Thymus (tissue), 11 donors: ENCODE data around the gene PRKX. TPM values are rescaled to one million over a fixed set of nuclear protein-coding genes. Genes with fewer than 3 reads are reported as not detected.
"Not testable (repeated sequence)": the region's sequence is repeated elsewhere in the genome, so short reads cannot be mapped to it uniquely, and the experiment has no call there.

Experiments
- DNase-seq, 9 donors: peaks; one replicate each; pipeline ENCODE4 v3.0.0-alpha.2; 2013; ENCODE audit warnings: low spot score in 9 of 9, low read depth in 6 of 9, missing footprints in 1 of 9
- H3K27ac ChIP-seq, 2 donors: one replicate each; pipeline ENCODE4 v1.5.1; 2013; ENCODE audit warnings: control low read depth in 1 of 2, low read depth in 1 of 2, low read length in 1 of 2, mild to moderate bottlenecking in 1 of 2, moderate library complexity in 1 of 2
- H3K27me3 ChIP-seq, 2 donors: one replicate each; pipeline ENCODE4 v1.5.1; 2013; ENCODE audit warnings: low read length in 1 of 2; ENCODE audit not compliant: control insufficient read depth in 2 of 2, insufficient read depth in 1 of 2
- H3K36me3 ChIP-seq, 2 donors: one replicate each; pipeline ENCODE4 v1.5.1; 2013; ENCODE audit warnings: low read length in 1 of 2, mild to moderate bottlenecking in 1 of 2, moderate library complexity in 1 of 2; ENCODE audit not compliant: control insufficient read depth in 2 of 2, insufficient read depth in 2 of 2
- H3K4me1 ChIP-seq, 2 donors: one replicate each; pipeline ENCODE4 v1.5.1; 2013; ENCODE audit warnings: low read length in 2 of 2; ENCODE audit not compliant: control insufficient read depth in 2 of 2, insufficient read depth in 2 of 2
- H3K4me3 ChIP-seq, 2 donors: one replicate each; pipeline ENCODE4 v1.5.1; 2013; ENCODE audit warnings: low read length in 2 of 2, control low read depth in 1 of 2, mild to moderate bottlenecking in 1 of 2
- H3K9me3 ChIP-seq, 2 donors: one replicate each; pipeline ENCODE4 v1.5.1; 2013; ENCODE audit warnings: low read length in 1 of 2, mild to moderate bottlenecking in 1 of 2; ENCODE audit not compliant: control insufficient read depth in 2 of 2, insufficient read depth in 1 of 2
- WGBS: extraction: QIAGEN DNeasy Blood & Tissue Kit; methylation state at CpG from one replicate; pipeline ENCODE4 v1.1.7; 2013; 5-methylcytosine and 5-hydroxymethylcytosine counted together
- polyA plus RNA-seq: library from polyadenylated mRNA; stranded (reverse); fragments of 200-250 nt; gene quantifications from one replicate; pipeline ENCODE4 v1.2.3, GENCODE V29; 2013
- total RNA-seq: library from RNA; stranded (reverse); fragments of 120-200 nt; gene quantifications from one replicate; pipeline ENCODE4 v1.2.4, GENCODE V29; 2013
- donor health status: healthy.

PRKX gene
- total and polyA plus RNA-seq, 2 donors = 8.6 to 14.2 TPM

GRCh38 chrX:3674881-3675280 is 38.6 kb downstream of the PRKX start:
- WGBS = 97% methylated on average over 8 of the region's 8 CpGs
- no peaks in the 10 kb centered on the region for H3K4me1 ChIP-seq
- no peak overlapping the region for H3K27ac ChIP-seq
- no peak for DNase-seq
- H3K9me3 ChIP-seq = no peaks in the 10 kb centered on the region
- no peak overlapping the region for H3K4me3 ChIP-seq
- H3K36me3 ChIP-seq = peaks cover 22 to 27% of the 10 kb centered on the region in 2 donors
- H3K27me3 ChIP-seq = no peaks in the 10 kb centered on the region

- H3K36me3 ChIP-seq = peaks cover 24 to 40% of the 10 kb centered on the region in 2 donors
- 94% methylated on average over 13 of the region's 13 CpGs for WGBS
- no peaks in the 10 kb centered on the region for H3K27me3 ChIP-seq
- H3K27ac ChIP-seq = no peak overlapping the region
- no peak overlapping the region for H3K4me3 ChIP-seq
- H3K4me1 ChIP-seq = no peaks in the 10 kb centered on the region
- H3K9me3 ChIP-seq = no peaks in the 10 kb centered on the region
- no peak for DNase-seq
These were observed 43.5 kb downstream of the PRKX start for GRCh38 chrX:3669841-3670475.

- 95% methylated on average over 9 of the region's 9 CpGs for WGBS
- H3K4me3 ChIP-seq = no peak overlapping the region
- H3K36me3 ChIP-seq = peaks cover 7 to 24% of the 10 kb centered on the region in 2 donors
- no peaks in the 10 kb centered on the region for H3K27me3 ChIP-seq
- H3K4me1 ChIP-seq = no peaks in the 10 kb centered on the region
- H3K27ac ChIP-seq = no peak overlapping the region
- no peak for DNase-seq
- no peaks in the 10 kb centered on the region for H3K9me3 ChIP-seq
These were observed 46.5 kb downstream of the PRKX start for GRCh38 chrX:3666975-3667374.

GRCh38 chrX:3664921-3665320 is 48.5 kb downstream of the PRKX start:
- DNase-seq = no peak
- over 99% methylated on average over 12 of the region's 12 CpGs for WGBS
- no peaks in the 10 kb centered on the region for H3K4me1 ChIP-seq

GRCh38 chrX:3663576-3664250 is 49.7 kb downstream of the PRKX start:
- 65% methylated on average over 9 of the region's 9 CpGs for WGBS
- H3K27me3 ChIP-seq, H3K4me3 ChIP-seq, H3K4me1 ChIP-seq, DNase-seq, H3K9me3 ChIP-seq, H3K27ac ChIP-seq: not testable (repeated sequence)
- H3K36me3 ChIP-seq = peaks cover 3 to 11% of the 10 kb centered on the region in 2 donors

More at GRCh38 chrX:3664921-3665320, 48.5 kb downstream of the PRKX start:
- no peak overlapping the region for H3K27ac ChIP-seq
- no peak overlapping the region for H3K4me3 ChIP-seq
- no peaks in the 10 kb centered on the region for H3K9me3 ChIP-seq
- peaks cover 5 to 15% of the 10 kb centered on the region in 2 donors for H3K36me3 ChIP-seq
- H3K27me3 ChIP-seq = no peaks in the 10 kb centered on the region

- H3K27me3 ChIP-seq = no peaks in the 10 kb centered on the region
- peaks cover 9 to 13% of the 10 kb centered on the region in 2 donors for H3K36me3 ChIP-seq
- H3K4me1 ChIP-seq = no peaks in the 10 kb centered on the region
- H3K9me3 ChIP-seq = no peaks in the 10 kb centered on the region
- 96% methylated on average over 10 of the region's 10 CpGs for WGBS
- H3K27ac ChIP-seq = no peak overlapping the region
- no peak for DNase-seq
- no peak overlapping the region for H3K4me3 ChIP-seq
These were observed 53.7 kb downstream of the PRKX start for GRCh38 chrX:3659761-3660160.

GRCh38 chrX:3655181-3655580 is 58.3 kb downstream of the PRKX start:
- peaks cover 9 to 26% of the 10 kb centered on the region in 2 donors for H3K36me3 ChIP-seq
- no peak overlapping the region for H3K4me3 ChIP-seq
- WGBS = over 99% methylated on average over 19 of the region's 19 CpGs
- no peak for DNase-seq
- H3K27me3 ChIP-seq = no peaks in the 10 kb centered on the region
- no peak overlapping the region for H3K27ac ChIP-seq
- no peaks in the 10 kb centered on the region for H3K9me3 ChIP-seq
- H3K4me1 ChIP-seq = no peaks in the 10 kb centered on the region

- Histone ChIP-seq H3K4me1 (no peaks in the 10 kb centered on the region), H3K4me3 (no peak overlapping the region), H3K36me3 (peaks cover 9 to 24% of the 10 kb centered on the region in 2 donors), H3K9me3 (no peaks in the 10 kb centered on the region), H3K27ac (no peak overlapping the region), H3K27me3 (no peaks in the 10 kb centered on the region)
- WGBS = 98% methylated on average over 13 of the region's 13 CpGs
- DNase-seq = no peak
These were observed 60.3 kb downstream of the PRKX start for GRCh38 chrX:3653111-3653510.

GRCh38 chrX:3651277-3651676 is 62.2 kb downstream of the PRKX start:
- no peaks in the 10 kb centered on the region for H3K4me1 ChIP-seq
- DNase-seq = peak in 5 of 9 donors; percentile 0 to 47 (median 15)
- 59% methylated on average over 3 of the region's 3 CpGs for WGBS
- H3K4me3 ChIP-seq = no peak overlapping the region
- H3K27me3 ChIP-seq = no peaks in the 10 kb centered on the region
- peaks cover 9 to 24% of the 10 kb centered on the region in 2 donors for H3K36me3 ChIP-seq
- H3K27ac ChIP-seq = no peak overlapping the region
- H3K9me3 ChIP-seq = no peaks in the 10 kb centered on the region
